ENCODE results near the gene DUSP1. TPM values are rescaled to one million over a fixed set of nuclear protein-coding genes. Genes with fewer than 3 reads are reported as not detected.

Gene DUSP1
- total and polyA plus RNA-seq, 2 donors (not counting 3 experiments of a cell fraction or from before 2014, with no cell fraction given) = 36.1 to 196 TPM

- no peaks in the 10 kb centered on the region for H3K79me2 ChIP-seq (ENCODE audit: control insufficient read depth, insufficient read depth, low read length)
- H3K27me3 ChIP-seq (ENCODE audit: control insufficient read depth in 2 of 2, insufficient read depth in 2 of 2, low read length in 2 of 2) = no peaks in the 10 kb centered on the region
- no peaks in the 10 kb centered on the region for H3K36me3 ChIP-seq (ENCODE audit: control insufficient read depth in 2 of 2, extremely low read depth in 1 of 2, insufficient read depth in 2 of 2, low read length in 2 of 2)
- no peak overlapping the region for H3K9ac ChIP-seq (replicated peaks; ENCODE audit: extremely low read depth, insufficient read depth, low read length)
- no peak overlapping the region for H3K4me3 ChIP-seq (replicated peaks in 1 of 3; ENCODE audit: insufficient read depth in 1 of 3, low read depth in 1 of 3, low read length in 3 of 3)
- H3K9me1 ChIP-seq (replicated peaks; ENCODE audit: control insufficient read depth, extremely low read depth, insufficient read depth, low read length) = no peaks in the 10 kb centered on the region
- H4K20me1 ChIP-seq (replicated peaks; ENCODE audit: control insufficient read depth, extremely low read depth, insufficient read depth, low read length) = no peaks in the 10 kb centered on the region
- no TSS peak for BruUV-seq (replicated peaks)
- DNase-seq (ENCODE audit: low read depth, low spot score) (no peak), FAIRE-seq (no peak)
- intact Hi-C loops (cut with micrococcal nuclease) = no loop called here
- TF ChIP-seq POLR2A (IDR thresholded peaks at IDR 0.05; ENCODE audit: low read depth, low read length) = no peak
- no peak for TF ChIP-seq JUN (IDR thresholded peaks at IDR 0.05; ENCODE audit: borderline replicate concordance, insufficient read depth, insufficient read length, low read depth)
- no peak for TF ChIP-seq CTCF (IDR thresholded peaks at IDR 0.05; ENCODE audit: extremely low read depth in 1 of 2, insufficient read depth in 1 of 2, low read depth in 1 of 2, low read length in 2 of 2)
- no peak for TF ChIP-seq EZH2 (IDR thresholded peaks at IDR 0.05; ENCODE audit: borderline replicate concordance, low read depth, low read length, severe bottlenecking)
- no peak for TF ChIP-seq POLR2AphosphoS5 (IDR thresholded peaks at IDR 0.05; ENCODE audit: insufficient read depth, low read depth, low read length)
- TF ChIP-seq MYC (IDR thresholded peaks at IDR 0.05; ENCODE audit: low read depth, low read length) = no peak
- TF ChIP-seq GATA2 (IDR thresholded peaks at IDR 0.05; ENCODE audit: insufficient read depth, insufficient read length, low read depth, low read length) = no peak
- TF ChIP-seq FOS (IDR thresholded peaks at IDR 0.05; ENCODE audit: borderline replicate concordance, insufficient read depth, low read length) = no peak
- H3K9me3 ChIP-seq (replicated peaks; ENCODE audit: control insufficient read depth, insufficient read depth, low read length) = no peaks in the 10 kb centered on the region
- no peak overlapping the region for H3K4me2 ChIP-seq (ENCODE audit: insufficient read depth, low read length)
- H2AFZ ChIP-seq (ENCODE audit: low read depth, low read length) = no peak overlapping the region
- dilution Hi-C loops (cut with MboI; ENCODE audit: extremely low pct_ligation_motif_present, low sequenced_read_pairs) = no loop called here
- POLR2A ChIA-PET = no interaction called here
- peaks cover 2% of the 10 kb centered on the region for H3K4me1 ChIP-seq (ENCODE audit: control insufficient read depth, extremely low read depth, insufficient read depth, low read length)
- no peak overlapping the region for H3K27ac ChIP-seq (ENCODE audit: insufficient read depth, low read depth, low read length)
- CTCF ChIA-PET = interaction anchor here (0.7 to 1.3 kb wide), 5 partner anchors 18 to 32 kb away, joined by 3 read pairs; no protein-coding TSS in a partner anchor
Measured at GRCh38 chr5:172740428-172741205, 30.4 kb downstream of the DUSP1 start.
